CD4-positive, alpha-beta T cell treated with Interleukin-1 beta for 1 hour (primary cell): ENCODE data around the gene TRA2A.
"Not testable (repeated sequence)": the region's sequence is repeated elsewhere in the genome, so short reads cannot be mapped to it uniquely, and the experiment has no call there.

ENCODE experiments used
- DNase-seq, 2 donors: peaks; one replicate each; pipeline ENCODE4 v3.0.0-alpha.2; 2020 to 2022

The TRA2A gene

DNA sequence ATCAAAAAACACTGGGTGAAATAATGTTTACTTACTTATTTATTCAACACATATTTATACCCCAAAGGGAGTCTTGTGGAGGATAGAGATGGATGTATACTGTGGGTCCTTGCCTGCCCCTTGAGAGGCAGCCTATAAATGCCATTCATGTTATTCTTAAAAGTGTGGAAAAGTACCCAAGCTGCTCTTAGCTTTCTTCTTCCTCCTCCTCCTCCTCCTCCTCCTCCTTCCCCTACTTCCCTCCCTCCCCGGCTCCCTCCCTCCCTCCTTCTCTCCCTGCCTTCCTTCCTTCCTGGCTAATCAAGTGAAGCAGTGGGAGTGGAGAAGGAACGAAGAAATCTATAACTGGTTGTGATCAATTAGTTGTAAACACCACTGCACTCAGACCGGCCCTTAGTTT lies 40.3 kb downstream of the TRA2A start:
- no peak for DNase-seq

DNA sequence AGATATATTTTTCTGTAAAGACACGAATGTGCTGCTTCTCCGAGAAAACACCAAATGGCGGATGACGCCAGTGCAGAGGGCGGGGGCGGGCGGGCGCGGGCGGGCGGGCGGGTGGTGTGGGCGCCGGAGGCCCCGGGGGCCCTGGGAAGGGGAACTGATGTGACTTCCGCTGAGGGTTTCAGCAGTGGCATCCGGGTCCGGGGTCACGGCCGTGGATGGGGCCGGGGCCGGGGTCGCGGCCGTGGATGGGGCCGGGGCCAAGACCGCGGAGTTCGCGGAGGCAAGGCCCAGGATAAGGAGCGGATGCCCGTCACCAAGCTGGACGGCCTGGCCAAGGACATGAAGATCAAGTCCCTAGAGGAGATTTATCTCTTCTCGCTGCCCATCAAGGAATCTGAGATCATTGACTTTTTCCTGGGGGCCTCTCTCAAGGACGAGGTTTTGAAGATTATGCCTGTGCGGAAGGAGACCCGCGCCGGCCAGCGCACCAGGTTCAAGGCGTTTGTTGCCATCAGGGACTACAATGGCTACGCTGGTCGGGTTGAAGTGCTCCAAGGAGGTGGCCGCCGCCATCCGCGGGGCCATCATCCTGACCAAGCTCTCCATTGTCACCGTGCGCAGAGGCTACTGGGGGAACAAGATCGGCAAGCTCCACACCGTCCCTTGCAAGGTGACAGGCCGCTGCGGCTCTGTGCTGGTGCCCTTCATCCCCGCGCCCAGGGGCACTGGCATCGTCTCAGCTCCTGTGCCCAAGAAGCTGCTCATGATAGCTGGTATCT lies 41.2 kb downstream of the TRA2A start:
- DNase-seq: peak; percentile 63 to 71

DNA sequence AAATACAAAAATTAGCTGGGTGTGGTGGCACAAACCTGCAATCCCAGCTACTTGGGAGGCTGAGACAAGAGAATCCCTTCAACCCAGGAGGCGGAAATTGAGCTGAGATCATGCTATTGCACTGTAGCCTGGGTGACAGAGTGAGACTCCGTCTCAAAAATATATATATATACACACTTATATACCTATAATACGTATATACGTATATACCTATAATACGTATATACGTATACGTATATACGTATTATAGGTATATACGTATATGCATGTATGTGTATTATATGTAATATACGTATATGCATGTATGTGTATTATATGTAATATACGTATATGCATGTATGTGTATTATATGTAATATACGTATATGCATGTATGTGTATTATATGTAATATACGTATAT lies 43.1 kb downstream of the TRA2A start:
- not testable (repeated sequence) for DNase-seq

DNA sequence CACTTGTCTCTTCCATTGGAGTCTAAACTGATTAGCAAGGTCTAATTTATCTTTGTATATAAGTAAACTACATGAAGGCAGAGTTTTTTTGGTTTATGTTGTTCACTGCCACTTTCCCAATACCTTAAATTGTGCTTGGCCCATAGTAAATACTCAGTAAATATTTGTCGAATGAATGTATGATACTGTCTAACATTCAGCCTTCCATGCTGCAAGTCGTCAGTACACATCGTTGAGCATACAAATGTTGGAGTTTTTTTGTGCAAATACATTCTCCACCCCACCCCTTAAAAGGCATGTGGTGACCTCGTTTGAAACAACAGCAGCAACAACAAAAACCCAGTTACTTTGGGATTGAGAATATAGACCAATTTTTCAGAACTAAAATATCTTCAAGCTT lies 44.1 kb downstream of the TRA2A start:
- no peak for DNase-seq

- DNase-seq: no peak
Observed at GRCh38 chr7:23486002-23486773, 45.6 kb downstream of the TRA2A start.

DNA sequence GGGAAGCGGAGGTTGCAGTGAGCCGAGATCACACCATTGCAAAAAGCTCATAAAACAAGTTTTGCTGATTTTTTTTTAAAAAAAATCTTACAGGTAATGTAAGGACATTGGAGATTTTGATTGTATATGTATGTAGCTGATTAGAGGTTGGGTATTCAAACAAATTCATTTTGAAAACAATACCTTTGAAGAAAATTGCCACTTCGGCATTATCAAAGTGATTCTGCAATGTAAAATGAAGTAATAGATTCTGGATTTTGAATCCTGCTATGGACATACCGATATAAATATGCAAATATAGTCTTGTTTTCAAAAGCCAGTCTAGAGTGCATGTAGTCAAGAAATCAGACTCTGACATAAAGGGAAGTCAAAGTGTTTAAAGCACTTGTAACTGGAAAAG lies 49.1 kb downstream of the TRA2A start:
- no peak for DNase-seq

- DNase-seq: no peak
Observed at GRCh38 chr7:23477962-23478866, 53.6 kb downstream of the TRA2A start.

DNA sequence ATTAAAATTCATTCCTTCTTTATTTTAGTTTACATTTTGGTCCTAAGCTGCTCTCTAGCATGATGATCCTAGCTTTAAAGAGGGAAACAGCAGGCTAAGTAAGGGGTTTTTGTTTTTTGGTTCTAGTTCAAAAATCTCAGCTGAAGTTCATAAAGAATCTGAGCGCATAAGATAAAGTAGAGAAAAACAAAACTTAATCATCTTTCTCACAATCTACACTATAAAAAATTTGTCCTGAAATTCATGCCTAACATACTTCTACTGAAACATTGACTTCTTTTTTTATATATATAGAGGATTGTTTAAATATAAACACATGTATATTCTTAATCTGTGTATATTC lies 54.7 kb downstream of the TRA2A start:
- no peak for DNase-seq

- DNase-seq: no peak
Observed at GRCh38 chr7:23476286-23477156, 55.3 kb downstream of the TRA2A start.

DNA sequence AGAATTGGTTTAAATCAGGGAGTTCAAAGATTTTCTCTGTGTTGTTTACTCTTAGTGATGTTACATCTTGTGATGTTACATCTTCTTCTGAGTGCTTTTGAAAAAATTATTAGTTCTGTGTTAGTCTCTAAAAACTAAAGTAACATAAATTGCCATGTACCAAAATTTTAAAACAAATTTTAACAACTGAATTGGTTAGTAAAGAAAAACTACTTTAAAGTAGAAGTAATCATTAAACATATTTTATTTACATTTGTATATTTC lies 56.3 kb downstream of the TRA2A start:
- no peak for DNase-seq

GRCh38 chr7:23474829-23475575 lies 56.8 kb downstream of the TRA2A start:
- DNase-seq: no peak

- peak; percentile 53 to 77 for DNase-seq
Observed at GRCh38 chr7:23474094-23474828, 57.5 kb downstream of the TRA2A start.

- DNase-seq: no peak
Observed at GRCh38 chr7:23473844-23474093, 58.0 kb downstream of the TRA2A start.

DNA sequence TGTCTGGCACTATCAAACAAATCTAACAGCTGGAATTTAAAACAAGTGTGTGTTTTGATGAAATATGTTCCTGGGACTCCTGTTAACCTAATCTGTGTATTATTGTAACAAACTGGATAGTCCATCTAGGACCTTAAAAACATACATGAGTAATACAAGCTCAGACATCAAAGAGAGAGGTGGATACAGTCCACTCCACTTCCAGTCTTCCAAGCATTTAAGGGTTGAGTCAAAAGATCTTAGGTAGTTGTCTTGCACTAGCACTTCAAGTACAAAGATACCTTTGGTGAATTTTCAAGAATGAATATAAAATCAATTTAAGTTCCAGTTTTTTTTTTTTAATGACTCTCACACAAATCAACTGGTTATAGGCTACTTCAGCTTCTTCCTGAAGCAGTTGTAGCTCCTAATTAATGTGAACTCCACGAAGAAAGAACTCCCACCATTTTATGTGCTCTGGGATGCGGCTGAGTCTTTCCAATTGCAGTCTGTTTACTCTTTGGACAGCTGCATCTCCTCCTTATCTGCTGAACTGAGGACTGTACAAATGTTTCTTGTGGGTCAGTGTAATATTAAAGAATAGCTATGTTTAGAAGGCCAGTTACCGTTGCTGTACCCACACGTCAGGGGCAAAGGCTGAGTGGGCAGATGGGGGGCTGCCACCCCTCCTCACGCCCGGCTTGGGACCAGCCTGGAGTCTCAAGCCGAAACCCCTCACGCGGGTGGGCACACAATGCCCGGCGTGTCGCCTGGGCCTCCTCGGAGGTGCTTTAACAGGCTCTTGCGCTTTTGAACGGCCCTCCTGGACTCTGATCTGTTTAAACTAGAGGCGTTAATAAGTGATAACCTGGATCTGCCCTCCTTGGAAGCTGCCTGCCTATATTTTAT lies 58.6 kb downstream of the TRA2A start:
- DNase-seq: no peak

GRCh38 chr7:23472556-23472955 lies 59.2 kb downstream of the TRA2A start:
- DNase-seq: no peak

GRCh38 chr7:23472046-23472445 lies 59.7 kb downstream of the TRA2A start:
- DNase-seq: no peak

DNA sequence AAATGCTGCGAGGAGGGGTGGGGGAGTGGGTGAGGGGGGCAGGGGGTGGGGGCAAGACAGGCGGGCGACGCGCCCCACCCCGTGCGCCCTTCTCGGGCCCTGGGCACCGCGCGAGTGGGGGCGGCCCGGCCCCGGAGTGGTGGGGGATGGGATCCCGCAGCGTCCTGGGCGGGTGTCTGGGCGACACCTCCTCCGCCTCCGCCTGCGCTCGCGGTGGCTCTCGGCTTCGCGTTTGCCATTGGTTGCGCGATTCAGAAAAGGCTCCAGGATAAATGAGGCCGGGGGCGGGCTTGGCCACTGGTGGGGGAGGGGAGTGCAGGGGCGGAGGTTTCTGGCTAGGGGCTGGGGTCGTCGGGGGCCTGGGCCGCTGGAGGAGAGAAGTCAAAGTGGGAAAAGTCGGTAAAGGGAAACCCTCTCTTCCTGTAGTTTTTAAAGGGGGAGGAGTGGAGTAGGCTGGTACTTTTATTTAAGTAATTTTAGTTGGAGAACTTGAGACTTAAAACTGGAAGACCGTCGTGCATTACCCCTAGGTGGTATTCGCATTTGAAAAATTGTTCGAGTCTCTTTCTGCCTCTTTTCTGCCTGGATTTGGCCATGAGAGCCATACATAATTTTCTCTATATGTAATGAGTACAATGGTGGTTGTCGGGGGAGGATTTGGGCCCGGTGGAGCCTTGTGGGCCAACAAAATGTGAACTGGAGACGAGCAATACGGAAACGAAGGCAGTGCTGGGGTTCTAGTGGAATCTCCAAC lies 60.5 kb downstream of the TRA2A start:
- peak in 1 of 2 donors; percentile 43 for DNase-seq

DNA sequence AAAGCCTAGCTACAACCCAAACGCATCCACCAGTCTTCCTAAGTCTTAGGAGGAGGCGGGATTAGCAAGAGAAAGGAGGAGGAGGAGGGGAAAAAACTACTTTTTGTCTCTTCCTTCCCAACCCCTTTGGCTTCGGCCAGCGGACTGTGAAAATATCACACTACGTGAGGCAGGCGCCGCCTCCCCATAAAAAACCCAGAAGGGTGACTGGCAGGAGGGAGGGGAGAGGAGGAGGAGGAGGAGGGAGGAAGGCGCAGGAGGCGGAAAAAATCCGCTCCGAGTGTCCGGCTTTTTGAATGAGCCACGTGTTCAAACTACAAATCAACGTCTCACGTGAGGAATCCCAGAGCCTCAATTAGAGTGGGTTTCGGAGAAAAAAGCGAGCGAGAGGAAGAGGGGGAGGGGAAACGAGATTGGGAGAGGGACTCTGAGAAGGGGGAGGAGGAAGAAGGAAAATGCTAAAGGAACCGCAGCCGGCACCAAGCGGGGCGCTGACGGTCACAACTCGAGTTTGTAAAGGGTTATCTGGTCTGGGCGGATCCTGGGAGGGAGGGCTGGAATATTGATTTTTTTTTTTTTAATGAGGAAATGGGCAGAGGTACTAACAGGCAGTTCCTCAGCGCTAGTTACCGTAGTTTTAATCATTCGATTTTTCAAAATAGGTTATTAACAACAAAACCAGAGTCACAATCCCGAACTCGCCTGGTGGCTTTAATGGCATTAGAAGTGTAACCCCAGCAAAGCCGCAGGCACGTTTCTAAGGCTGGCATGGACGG lies 61.3 kb downstream of the TRA2A start, which contains the start of gene IGF2BP3:
Gene IGF2BP3 (minus strand): TSS at position 162 of the 776 bp plus-strand sequence. CDS start 381 bp downstream, outside the sequence.
- peak in 1 of 2 donors; percentile 23 for DNase-seq

DNA sequence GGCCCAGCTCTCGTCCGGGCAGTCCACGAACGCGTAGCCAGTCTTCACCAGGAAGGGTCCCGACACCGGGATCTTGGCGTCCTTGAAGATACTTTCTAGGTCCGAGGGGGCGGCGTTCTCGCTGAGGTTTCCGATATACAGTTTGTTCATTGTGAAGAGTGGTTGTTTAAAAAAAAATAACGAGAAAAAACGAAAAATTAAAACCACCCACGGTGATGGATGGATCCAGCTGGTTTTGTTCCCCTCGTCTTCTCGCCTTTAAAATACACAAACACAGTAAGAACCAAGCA lies 61.9 kb downstream of the TRA2A start:
- no peak for DNase-seq
